PC-3 (cell line): ENCODE measurements around the gene CFAP46. TPM values are rescaled to one million over a fixed set of nuclear protein-coding genes. Genes with fewer than 3 reads are reported as not detected.

Source experiments
- ATAC-seq: fragments of 200-7000 bp; cut with Tn5 transposase; 2 replicates; pipeline ENCODE4 v1.9.1; 2020; ENCODE audit warnings: mild to moderate bottlenecking, moderate library complexity
- BruUV-seq: library from RNA; stranded (reverse); fragments of 400-500 nt; replicated peaks from 2 replicates; lab custom pipeline; 2021; lab: Mats Ljungman, UMichigan
- CTCF ChIA-PET: fragments of 300-600 bp; sonication (Branson Sonifier 250); formaldehyde crosslinking; loops from one replicate; lab custom pipeline; 2022; ENCODE audit warnings: antibody characterized with exemption; lab: Charles Lee
- POLR2A ChIA-PET: fragments of 300-600 bp; sonication (Branson Sonifier 250); formaldehyde crosslinking; loops from one replicate; lab custom pipeline; 2022; ENCODE audit warnings: antibody characterized with exemption; ENCODE audit not compliant: unreplicated experiment; lab: Charles Lee
- DNase-seq: peaks from one replicate; pipeline ENCODE4 v3.0.0-alpha.2; 2015
- H2AFZ ChIP-seq: fragments of 300-600 bp; sonication (generic); 2 replicates; pipeline ENCODE4 v1.6.0; 2016; ENCODE audit warnings: antibody characterized with exemption, low read length
- H3F3A ChIP-seq: fragments of 300-600 bp; sonication (generic); one replicate; pipeline ENCODE4 v1.6.0; 2017; ENCODE audit warnings: antibody characterized with exemption, low read length, control low read depth, mild to moderate bottlenecking; ENCODE audit not compliant: unreplicated experiment
- H3K27ac ChIP-seq: fragments of 300-600 bp; sonication (generic); 2 replicates; pipeline ENCODE4 v1.5.1; 2016; ENCODE audit warnings: mild to moderate bottlenecking, low read length
- H3K27me3 ChIP-seq: fragments of 300-600 bp; sonication (generic); 2 replicates; pipeline ENCODE4 v1.6.1; 2016; ENCODE audit warnings: low read length, mixed read lengths
- H3K36me3 ChIP-seq: fragments of 300-600 bp; sonication (generic); 2 replicates; pipeline ENCODE4 v1.6.1; 2016; ENCODE audit warnings: low read depth, mixed run types, low read length, mixed read lengths
- H3K4me1 ChIP-seq: fragments of 300-600 bp; sonication (generic); 2 replicates; pipeline ENCODE4 v1.5.1; 2016; ENCODE audit warnings: low read length; ENCODE audit not compliant: insufficient read depth
- H3K4me2 ChIP-seq: fragments of 300-600 bp; sonication (generic); 2 replicates; pipeline ENCODE4 v1.6.0; 2016; ENCODE audit warnings: low read length
- H3K4me3 ChIP-seq: fragments of 300-600 bp; sonication (generic); 2 replicates; pipeline ENCODE4 v1.5.1; 2016; ENCODE audit warnings: mild to moderate bottlenecking, low read length, mixed read lengths
- H3K79me2 ChIP-seq: fragments of 300-600 bp; sonication (generic); 2 replicates; pipeline ENCODE4 v1.6.1; 2017; ENCODE audit warnings: low read length, mixed read lengths
- H3K9ac ChIP-seq: fragments of 300-600 bp; sonication (generic); 2 replicates; pipeline ENCODE4 v1.6.0; 2016; ENCODE audit warnings: mild to moderate bottlenecking, low read length
- H3K9me2 ChIP-seq: fragments of 300-600 bp; sonication (generic); replicated peaks from 2 replicates; pipeline ENCODE4 v1.6.1; 2016; ENCODE audit warnings: mixed run types, low read length, mixed read lengths
- H3K9me3 ChIP-seq: fragments of 300-600 bp; sonication (generic); 2 replicates; pipeline ENCODE4 v1.6.1; 2016; ENCODE audit warnings: low read length, mixed read lengths
- H4K20me1 ChIP-seq: fragments of 300-600 bp; sonication (generic); 2 replicates; pipeline ENCODE4 v1.6.1; 2016; ENCODE audit warnings: low read length, mixed read lengths
- CTCF ChIP-seq: fragments of 300-600 bp; sonication (generic); conservative IDR thresholded peaks from 2 replicates; pipeline ENCODE4 v1.5.1; 2017; ENCODE audit warnings: antibody characterized with exemption, low read depth, mild to moderate bottlenecking, low read length
- EZH2 ChIP-seq: fragments of 300-600 bp; sonication (generic); IDR thresholded peaks from one replicate; pipeline ENCODE4 v1.6.1; 2017; ENCODE audit warnings: antibody characterized with exemption, mild to moderate bottlenecking, low read length; ENCODE audit not compliant: unreplicated experiment
- EZH2phosphoT487 ChIP-seq: fragments of 300-600 bp; sonication (generic); IDR thresholded peaks from 2 replicates; pipeline ENCODE4 v1.6.1; 2018; ENCODE audit warnings: mild to moderate bottlenecking, antibody characterized with exemption, low read length, borderline replicate concordance
- intact Hi-C: fragments of 100-400 bp; cut with micrococcal nuclease; formaldehyde crosslinking; loops from 2 replicates; pipeline ENCODE4 v1.9.0; 2023
- total RNA-seq: library from RNA; depleted of rRNA; stranded (reverse); fragments of >200 nt; gene quantifications from 2 replicates; pipeline ENCODE4 v1.2.3, GENCODE V29; 2014

Gene CFAP46
- total RNA-seq, 1 experiment from 2014 or later, result 0.04 TPM

- Histone ChIP-seq H3K27ac (no peak overlapping the region), H3K9me2 (no peaks in the 10 kb centered on the region), H3K4me3 (no peak overlapping the region), H3K9ac (no peak overlapping the region), H3F3A (no peaks in the 10 kb centered on the region), H3K79me2 (no peaks in the 10 kb centered on the region), H4K20me1 (no peaks in the 10 kb centered on the region), H3K36me3 (no peaks in the 10 kb centered on the region), H3K27me3 (no peaks in the 10 kb centered on the region), H3K4me2 (no peak overlapping the region), H2AFZ (no peak overlapping the region), H3K4me1 (no peaks in the 10 kb centered on the region; the same call in 1 of the 2 replicates), H3K9me3 (no peaks in the 10 kb centered on the region)
- TF ChIP-seq CTCF, result no peak
- no peak for TF ChIP-seq EZH2phosphoT487
- no peak for TF ChIP-seq EZH2
- CTCF ChIA-PET, result no interaction called here
- ATAC-seq (no peak), DNase-seq (no peak)
- POLR2A ChIA-PET, result no interaction called here
- intact Hi-C loops, result no loop called here
- no TSS peak for BruUV-seq
Observed at GRCh38 chr10:132768346-132769248, 173.8 kb downstream of the CFAP46 start.

- no peaks in the 10 kb centered on the region for H3K36me3 ChIP-seq
- intact Hi-C loops, result no loop called here
- H3K27me3 ChIP-seq, result no peaks in the 10 kb centered on the region
- H3K27ac ChIP-seq, result no peak overlapping the region
- H3K9ac ChIP-seq, result no peak overlapping the region
- no TSS peak for BruUV-seq
- POLR2A ChIA-PET, result no interaction called here
- CTCF ChIA-PET, result no interaction called here
- no peak for TF ChIP-seq EZH2phosphoT487
- TF ChIP-seq CTCF, result no peak
- TF ChIP-seq EZH2, result no peak
- H3K79me2 ChIP-seq, result no peaks in the 10 kb centered on the region
- no peak overlapping the region for H2AFZ ChIP-seq
- no peak overlapping the region for H3K4me3 ChIP-seq
- no peaks in the 10 kb centered on the region for H3F3A ChIP-seq
- H3K9me2 ChIP-seq, result no peaks in the 10 kb centered on the region
- no peaks in the 10 kb centered on the region for H3K9me3 ChIP-seq
- H3K4me2 ChIP-seq, result no peak overlapping the region
- H3K4me1 ChIP-seq, result no peaks in the 10 kb centered on the region; the same call in 1 of the 2 replicates
- ATAC-seq (no peak), DNase-seq (no peak)
- H4K20me1 ChIP-seq, result no peaks in the 10 kb centered on the region
Observed at GRCh38 chr10:132766291-132766690, 176.1 kb downstream of the CFAP46 start.

- H3K9me2 ChIP-seq, result no peaks in the 10 kb centered on the region
- H4K20me1 ChIP-seq, result no peaks in the 10 kb centered on the region
- H3K9ac ChIP-seq, result no peak overlapping the region
- CTCF ChIA-PET, result no interaction called here
- BruUV-seq, result no TSS peak
- H3K27me3 ChIP-seq, result no peaks in the 10 kb centered on the region
- H3K4me1 ChIP-seq, result no peaks in the 10 kb centered on the region; the same call in 1 of the 2 replicates
- no peak overlapping the region for H3K27ac ChIP-seq
- ATAC-seq (no peak), DNase-seq (no peak)
- H3K79me2 ChIP-seq, result no peaks in the 10 kb centered on the region
- H3K36me3 ChIP-seq, result no peaks in the 10 kb centered on the region
- no peaks in the 10 kb centered on the region for H3F3A ChIP-seq
- intact Hi-C loops, result no loop called here
- H3K9me3 ChIP-seq, result no peaks in the 10 kb centered on the region
- POLR2A ChIA-PET, result no interaction called here
- TF ChIP-seq CTCF (no peak), EZH2phosphoT487 (no peak), EZH2 (no peak)
- no peak overlapping the region for H3K4me2 ChIP-seq
- no peak overlapping the region for H2AFZ ChIP-seq
- no peak overlapping the region for H3K4me3 ChIP-seq
Observed at GRCh38 chr10:132765435-132765834, 176.9 kb downstream of the CFAP46 start.
